Measurements from ENCODE around the gene OR52D1. TPM values are rescaled to one million over a fixed set of nuclear protein-coding genes. Genes with fewer than 3 reads are reported as not detected.

Gene OR52D1
- total RNA-seq, 2 experiments from 2014 or later: not detected

GRCh38 chr11:5489576-5490357, 1.3 kb downstream of the OR52D1 start:
- H3K27me3 Mint-ChIP-seq (ENCODE audit: low read depth): peaks cover 11% of the 10 kb centered on the region
- ChIA-PET POLR2A (no interaction called here), CTCF (no interaction called here)
- H3K4me3 Mint-ChIP-seq: no peak overlapping the region
- no peaks in the 10 kb centered on the region for H3K36me3 Mint-ChIP-seq (ENCODE audit: low read depth)
- no peak for DNase-seq
- no peaks in the 10 kb centered on the region for H3K9me3 Mint-ChIP-seq (ENCODE audit: insufficient read depth)
- no peak for ATAC-seq
- H3K4me1 Mint-ChIP-seq (ENCODE audit: low read depth): no peaks in the 10 kb centered on the region
- no peak overlapping the region for H3K27ac Mint-ChIP-seq

- Mint-ChIP-seq H3K9me3 (ENCODE audit: insufficient read depth) (no peaks in the 10 kb centered on the region), H3K36me3 (ENCODE audit: low read depth) (no peaks in the 10 kb centered on the region), H3K4me3 (no peak overlapping the region), H3K27ac (no peak overlapping the region), H3K4me1 (ENCODE audit: low read depth) (no peaks in the 10 kb centered on the region), H3K27me3 (ENCODE audit: low read depth) (peaks cover 12% of the 10 kb centered on the region)
- CTCF ChIA-PET: no interaction called here
- DNase-seq (no peak), ATAC-seq (no peak)
- POLR2A ChIA-PET: no interaction called here
Observed at GRCh38 chr11:5499671-5500070, 11.2 kb downstream of the OR52D1 start.

- ChIA-PET POLR2A (no interaction called here), CTCF (no interaction called here)
- Mint-ChIP-seq H3K4me3 (no peak overlapping the region), H3K9me3 (ENCODE audit: insufficient read depth) (no peaks in the 10 kb centered on the region), H3K27me3 (ENCODE audit: low read depth) (peaks cover 12% of the 10 kb centered on the region), H3K27ac (no peak overlapping the region), H3K36me3 (ENCODE audit: low read depth) (no peaks in the 10 kb centered on the region), H3K4me1 (ENCODE audit: low read depth) (no peaks in the 10 kb centered on the region)
- DNase-seq: no peak
- ATAC-seq: no peak
Observed at GRCh38 chr11:5500393-5500801, 11.9 kb downstream of the OR52D1 start.

- ChIA-PET POLR2A (no interaction called here), CTCF (interaction anchor here (2.3 kb wide), 1 partner anchor 28 kb away, joined by 7 read pairs; no protein-coding TSS in a partner anchor)
- Mint-ChIP-seq H3K4me3 (no peak overlapping the region), H3K4me1 (ENCODE audit: low read depth) (no peaks in the 10 kb centered on the region), H3K36me3 (ENCODE audit: low read depth) (no peaks in the 10 kb centered on the region), H3K27ac (no peak overlapping the region), H3K27me3 (ENCODE audit: low read depth) (peaks cover 9% of the 10 kb centered on the region), H3K9me3 (ENCODE audit: insufficient read depth) (no peaks in the 10 kb centered on the region)
- DNase-seq: no peak
- ATAC-seq: no peak
Observed at GRCh38 chr11:5504403-5504921, 16.0 kb downstream of the OR52D1 start.

GRCh38 chr11:5505363-5506048, 17.0 kb downstream of the OR52D1 start:
- POLR2A ChIA-PET: no interaction called here
- DNase-seq: no peak
- ATAC-seq: no peak
- Mint-ChIP-seq H3K4me1 (ENCODE audit: low read depth) (no peaks in the 10 kb centered on the region), H3K4me3 (no peak overlapping the region), H3K36me3 (ENCODE audit: low read depth) (no peaks in the 10 kb centered on the region), H3K27ac (no peak overlapping the region), H3K9me3 (ENCODE audit: insufficient read depth) (no peaks in the 10 kb centered on the region), H3K27me3 (ENCODE audit: low read depth) (peaks cover 8% of the 10 kb centered on the region)
- CTCF ChIA-PET: interaction anchor here (2.3 kb wide), 1 partner anchor 29 kb away, joined by 7 read pairs; no protein-coding TSS in a partner anchor

- POLR2A ChIA-PET: no interaction called here
- CTCF ChIA-PET: no interaction called here
- peaks cover 9% of the 10 kb centered on the region for H3K27me3 Mint-ChIP-seq (ENCODE audit: low read depth)
Observed at GRCh38 chr11:5507177-5507932, 18.9 kb downstream of the OR52D1 start.

GRCh38 chr11:5507933-5508305, 19.4 kb downstream of the OR52D1 start:
- CTCF ChIA-PET: no interaction called here
- POLR2A ChIA-PET: no interaction called here
- no peaks in the 10 kb centered on the region for H3K9me3 Mint-ChIP-seq (ENCODE audit: insufficient read depth)

More at GRCh38 chr11:5507177-5507932, 18.9 kb downstream of the OR52D1 start:
- DNase-seq: no peak
- ATAC-seq: no peak
- no peaks in the 10 kb centered on the region for H3K9me3 Mint-ChIP-seq (ENCODE audit: insufficient read depth)
- H3K27ac Mint-ChIP-seq: no peak overlapping the region
- H3K4me3 Mint-ChIP-seq: no peak overlapping the region
- H3K36me3 Mint-ChIP-seq (ENCODE audit: low read depth): no peaks in the 10 kb centered on the region
- H3K4me1 Mint-ChIP-seq (ENCODE audit: low read depth): no peaks in the 10 kb centered on the region

GRCh38 chr11:5508605-5509004, 20.1 kb downstream of the OR52D1 start:
- CTCF ChIA-PET: no interaction called here
- DNase-seq: no peak
- POLR2A ChIA-PET: no interaction called here
- ATAC-seq: no peak
- H3K4me1 Mint-ChIP-seq (ENCODE audit: low read depth): no peaks in the 10 kb centered on the region
- no peaks in the 10 kb centered on the region for H3K9me3 Mint-ChIP-seq (ENCODE audit: insufficient read depth)
- H3K4me3 Mint-ChIP-seq: no peak overlapping the region
- no peaks in the 10 kb centered on the region for H3K36me3 Mint-ChIP-seq (ENCODE audit: low read depth)
- H3K27me3 Mint-ChIP-seq (ENCODE audit: low read depth): peaks cover 10% of the 10 kb centered on the region
- no peak overlapping the region for H3K27ac Mint-ChIP-seq

More at GRCh38 chr11:5507933-5508305, 19.4 kb downstream of the OR52D1 start:
- Mint-ChIP-seq H3K4me1 (ENCODE audit: low read depth) (no peaks in the 10 kb centered on the region), H3K27ac (no peak overlapping the region), H3K4me3 (no peak overlapping the region), H3K27me3 (ENCODE audit: low read depth) (peaks cover 10% of the 10 kb centered on the region), H3K36me3 (ENCODE audit: low read depth) (no peaks in the 10 kb centered on the region)
- DNase-seq (no peak), ATAC-seq (no peak)

GRCh38 chr11:5509803-5510202, 21.3 kb downstream of the OR52D1 start, which contains the start of gene UBQLN3:
Gene UBQLN3, minus strand, starts transcription at chr11:5509957. Its CDS starts 399 bp downstream, at chr11:5509558.
- ChIA-PET CTCF (no interaction called here), POLR2A (no interaction called here)
- H3K4me3 Mint-ChIP-seq: no peak within 1 kb of the TSS
- no peak for ATAC-seq
- H3K4me1 Mint-ChIP-seq (ENCODE audit: low read depth): no peaks in the 10 kb centered on the region
- H3K36me3 Mint-ChIP-seq (ENCODE audit: low read depth): no peaks in the 10 kb centered on the region
- H3K9me3 Mint-ChIP-seq (ENCODE audit: insufficient read depth): no peaks in the 10 kb centered on the region
- peaks cover 10% of the 10 kb centered on the region for H3K27me3 Mint-ChIP-seq (ENCODE audit: low read depth)
- H3K27ac Mint-ChIP-seq: no peak within 1 kb of the TSS
- no peak for DNase-seq

- Mint-ChIP-seq H3K27ac (no peak overlapping the region), H3K27me3 (ENCODE audit: low read depth) (peaks cover 10% of the 10 kb centered on the region), H3K9me3 (ENCODE audit: insufficient read depth) (no peaks in the 10 kb centered on the region), H3K4me1 (ENCODE audit: low read depth) (no peaks in the 10 kb centered on the region), H3K36me3 (ENCODE audit: low read depth) (no peaks in the 10 kb centered on the region), H3K4me3 (no peak overlapping the region)
- ChIA-PET CTCF (no interaction called here), POLR2A (no interaction called here)
- ATAC-seq (no peak), DNase-seq (no peak)
Observed at GRCh38 chr11:5514841-5515240, 26.4 kb downstream of the OR52D1 start.

- Mint-ChIP-seq H3K27ac (no peak within 1 kb of the TSS), H3K9me3 (ENCODE audit: insufficient read depth) (no peaks in the 10 kb centered on the region), H3K27me3 (ENCODE audit: low read depth) (peaks cover 5% of the 10 kb centered on the region), H3K4me1 (ENCODE audit: low read depth) (no peaks in the 10 kb centered on the region), H3K36me3 (ENCODE audit: low read depth) (no peaks in the 10 kb centered on the region), H3K4me3 (no peak within 1 kb of the TSS)
- DNase-seq (no peak), ATAC-seq (no peak)
- CTCF ChIA-PET: no interaction called here
- POLR2A ChIA-PET: no interaction called here
Observed at GRCh38 chr11:5516599-5516998, 28.1 kb downstream of the OR52D1 start, which contains the start of gene UBQLNL. Gene UBQLNL, minus strand, starts transcription at chr11:5516699. Its CDS starts 258 bp downstream, at chr11:5516441.

- DNase-seq: no peak
- no peaks in the 10 kb centered on the region for H3K9me3 Mint-ChIP-seq (ENCODE audit: insufficient read depth)
- no peak overlapping the region for H3K27ac Mint-ChIP-seq
- no peaks in the 10 kb centered on the region for H3K4me1 Mint-ChIP-seq (ENCODE audit: low read depth)
- ChIA-PET CTCF (no interaction called here), POLR2A (no interaction called here)
- H3K36me3 Mint-ChIP-seq (ENCODE audit: low read depth): no peaks in the 10 kb centered on the region
- no peaks in the 10 kb centered on the region for H3K27me3 Mint-ChIP-seq (ENCODE audit: low read depth)
- no peak overlapping the region for H3K4me3 Mint-ChIP-seq
- ATAC-seq: no peak
Observed at GRCh38 chr11:5521540-5521939, 33.1 kb downstream of the OR52D1 start.
